Measurements from ENCODE around the gene SARDH. TPM values are rescaled to one million over a fixed set of nuclear protein-coding genes. Genes with fewer than 3 reads are reported as not detected.
"Not testable (repeated sequence)": the region's sequence is repeated elsewhere in the genome, so short reads cannot be mapped to it uniquely, and the experiment has no call there.

Gene SARDH
- total RNA-seq, 1 donor from 2014 or later = 1.1 TPM

DNA sequence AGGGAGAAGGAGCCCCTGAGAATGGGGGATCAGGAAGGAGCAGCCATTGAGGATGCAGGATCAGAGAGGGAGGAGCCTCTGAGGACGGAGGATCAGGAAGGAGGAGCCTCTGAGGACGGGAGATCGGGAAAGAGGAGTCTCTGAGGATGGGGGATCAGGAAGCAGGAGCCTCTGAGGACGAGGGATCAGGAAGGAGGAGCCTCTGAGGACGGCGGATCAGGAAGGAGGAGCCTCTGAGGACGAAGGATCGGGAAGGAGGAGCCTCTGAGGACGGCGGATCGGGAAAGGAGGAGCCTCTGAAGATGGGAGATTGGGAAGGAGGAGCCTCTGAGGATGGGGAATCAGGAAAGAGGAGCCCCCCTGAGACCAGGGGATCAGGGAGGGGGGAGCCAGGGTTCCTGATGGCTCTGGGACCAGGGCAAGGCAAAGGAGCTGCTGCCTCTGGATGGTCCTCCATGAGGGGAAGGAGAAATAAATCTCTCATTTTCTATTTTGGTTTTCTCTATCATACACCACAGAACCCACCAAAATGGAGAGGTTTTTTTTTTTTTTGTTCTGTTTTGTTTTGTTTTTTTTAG, 22.6 kb upstream of the SARDH start:
- intact Hi-C loops (cut with micrococcal nuclease) = no loop called here
- Mint-ChIP-seq H3K36me3 (ENCODE audit: low read depth) (no peaks in the 10 kb centered on the region), H3K27me3 (ENCODE audit: low read depth) (no peaks in the 10 kb centered on the region), H3K4me1 (ENCODE audit: low read depth) (no peaks in the 10 kb centered on the region), H3K9me3 (peaks cover 7% of the 10 kb centered on the region), H3K27ac (no peak overlapping the region), H3K4me3 (ENCODE audit: low read depth) (no peak overlapping the region)
- DNase-seq (ENCODE audit: low spot score) = no peak

GRCh38 chr9:133759946-133760345, 21.8 kb upstream of the SARDH start:
- peaks cover 4% of the 10 kb centered on the region for H3K27me3 Mint-ChIP-seq (ENCODE audit: low read depth)
- no peaks in the 10 kb centered on the region for H3K9me3 Mint-ChIP-seq
- intact Hi-C loops (cut with micrococcal nuclease) = no loop called here
- no peaks in the 10 kb centered on the region for H3K4me1 Mint-ChIP-seq (ENCODE audit: low read depth)
- no peaks in the 10 kb centered on the region for H3K36me3 Mint-ChIP-seq (ENCODE audit: low read depth)
- H3K4me3 Mint-ChIP-seq (ENCODE audit: low read depth) = no peak overlapping the region
- no peak for DNase-seq (ENCODE audit: low spot score)
- H3K27ac Mint-ChIP-seq = no peak overlapping the region

GRCh38 chr9:133759146-133759900, 21.2 kb upstream of the SARDH start:
- DNase-seq (ENCODE audit: low spot score) = no peak
- H3K4me1 Mint-ChIP-seq (ENCODE audit: low read depth) = no peaks in the 10 kb centered on the region
- H3K36me3 Mint-ChIP-seq (ENCODE audit: low read depth) = no peaks in the 10 kb centered on the region
- H3K4me3 Mint-ChIP-seq (ENCODE audit: low read depth) = no peak overlapping the region
- intact Hi-C loops (cut with micrococcal nuclease) = no loop called here
- peaks cover 4% of the 10 kb centered on the region for H3K27me3 Mint-ChIP-seq (ENCODE audit: low read depth)
- no peaks in the 10 kb centered on the region for H3K9me3 Mint-ChIP-seq
- no peak overlapping the region for H3K27ac Mint-ChIP-seq

- DNase-seq (ENCODE audit: low spot score) = no peak
- no peaks in the 10 kb centered on the region for H3K9me3 Mint-ChIP-seq
- intact Hi-C loops (cut with micrococcal nuclease) = no loop called here
- no peak overlapping the region for H3K4me3 Mint-ChIP-seq (ENCODE audit: low read depth)
- peaks cover 4% of the 10 kb centered on the region for H3K27me3 Mint-ChIP-seq (ENCODE audit: low read depth)
- H3K27ac Mint-ChIP-seq = no peak overlapping the region
- no peaks in the 10 kb centered on the region for H3K4me1 Mint-ChIP-seq (ENCODE audit: low read depth)
- no peaks in the 10 kb centered on the region for H3K36me3 Mint-ChIP-seq (ENCODE audit: low read depth)
Observed at GRCh38 chr9:133758228-133758627, 20.1 kb upstream of the SARDH start.

DNA sequence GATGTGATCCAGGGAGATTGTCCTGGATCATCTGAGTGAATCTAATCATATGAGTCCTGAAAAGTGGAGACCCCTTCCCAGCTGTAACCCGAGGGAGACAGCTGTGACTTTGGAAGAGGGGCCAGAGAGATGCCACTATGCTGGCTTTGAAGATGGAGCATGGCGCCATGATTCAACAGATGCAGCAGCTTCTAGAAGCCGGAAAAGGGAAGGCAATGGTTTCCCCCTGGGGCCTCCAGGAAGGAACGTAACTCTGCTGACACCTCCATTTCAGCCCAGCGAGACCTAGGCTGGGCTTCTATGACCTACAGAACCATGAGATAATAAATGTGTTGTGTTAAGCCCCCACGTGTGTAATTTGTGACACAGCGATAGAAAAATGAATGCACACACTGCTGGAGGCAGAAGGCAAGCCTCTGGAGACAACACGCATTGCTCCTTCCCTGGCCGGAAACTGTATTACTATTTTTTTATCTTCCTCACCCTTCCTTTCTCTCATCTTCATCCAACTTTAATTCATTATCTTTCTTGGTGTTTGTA, 16.6 kb upstream of the SARDH start:
- Mint-ChIP-seq H3K4me3 (ENCODE audit: low read depth) (no peak overlapping the region), H3K27me3 (ENCODE audit: low read depth) (peaks cover 11% of the 10 kb centered on the region), H3K36me3 (ENCODE audit: low read depth) (no peaks in the 10 kb centered on the region), H3K4me1 (ENCODE audit: low read depth) (peaks cover 2% of the 10 kb centered on the region), H3K27ac (no peak overlapping the region), H3K9me3 (no peaks in the 10 kb centered on the region)
- no peak for DNase-seq (ENCODE audit: low spot score)
- intact Hi-C loops (cut with micrococcal nuclease) = no loop called here

DNA sequence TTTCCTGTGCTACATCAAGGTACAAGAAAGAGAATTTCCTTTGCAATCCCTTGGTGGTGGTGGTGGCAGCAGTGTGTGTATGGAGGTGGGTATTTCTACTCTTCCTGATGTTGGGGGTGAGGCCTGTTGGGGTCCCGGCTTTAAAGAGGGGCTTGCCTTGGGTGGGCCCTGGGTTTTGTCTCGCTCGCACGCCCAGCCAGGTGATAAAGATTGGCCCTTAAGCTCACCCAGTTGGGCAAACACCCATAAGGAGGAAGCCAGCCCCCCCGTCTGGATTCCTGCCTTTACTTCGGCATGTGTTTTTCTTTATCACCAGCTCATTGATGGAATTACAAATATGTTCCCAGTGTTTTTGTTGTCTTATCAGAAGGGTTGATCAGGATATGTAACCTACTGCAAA, 16.0 kb upstream of the SARDH start:
- peaks cover 14% of the 10 kb centered on the region for H3K27me3 Mint-ChIP-seq (ENCODE audit: low read depth)
- no peak overlapping the region for H3K27ac Mint-ChIP-seq
- no peak for DNase-seq (ENCODE audit: low spot score)
- no peaks in the 10 kb centered on the region for H3K36me3 Mint-ChIP-seq (ENCODE audit: low read depth)
- H3K4me1 Mint-ChIP-seq (ENCODE audit: low read depth) = peaks cover 2% of the 10 kb centered on the region
- intact Hi-C loops (cut with micrococcal nuclease) = no loop called here
- no peaks in the 10 kb centered on the region for H3K9me3 Mint-ChIP-seq
- no peak overlapping the region for H3K4me3 Mint-ChIP-seq (ENCODE audit: low read depth)

GRCh38 chr9:133752739-133753446, 14.7 kb upstream of the SARDH start:
- intact Hi-C loops (cut with micrococcal nuclease) = no loop called here
- DNase-seq (ENCODE audit: low spot score) = no peak
- Mint-ChIP-seq H3K9me3 (no peaks in the 10 kb centered on the region), H3K27ac (no peak overlapping the region), H3K36me3 (ENCODE audit: low read depth) (no peaks in the 10 kb centered on the region), H3K4me1 (ENCODE audit: low read depth) (peaks cover 2% of the 10 kb centered on the region), H3K27me3 (ENCODE audit: low read depth) (peaks cover 20% of the 10 kb centered on the region), H3K4me3 (ENCODE audit: low read depth) (no peak overlapping the region)

GRCh38 chr9:133750982-133751649, 13.0 kb upstream of the SARDH start:
- Mint-ChIP-seq H3K27me3 (ENCODE audit: low read depth) (peaks cover 27% of the 10 kb centered on the region), H3K9me3 (no peaks in the 10 kb centered on the region), H3K36me3 (ENCODE audit: low read depth) (no peaks in the 10 kb centered on the region), H3K4me3 (ENCODE audit: low read depth) (no peak overlapping the region), H3K4me1 (ENCODE audit: low read depth) (peaks cover 2% of the 10 kb centered on the region), H3K27ac (no peak overlapping the region)
- DNase-seq (ENCODE audit: low spot score) = no peak
- intact Hi-C loops (cut with micrococcal nuclease) = no loop called here

DNA sequence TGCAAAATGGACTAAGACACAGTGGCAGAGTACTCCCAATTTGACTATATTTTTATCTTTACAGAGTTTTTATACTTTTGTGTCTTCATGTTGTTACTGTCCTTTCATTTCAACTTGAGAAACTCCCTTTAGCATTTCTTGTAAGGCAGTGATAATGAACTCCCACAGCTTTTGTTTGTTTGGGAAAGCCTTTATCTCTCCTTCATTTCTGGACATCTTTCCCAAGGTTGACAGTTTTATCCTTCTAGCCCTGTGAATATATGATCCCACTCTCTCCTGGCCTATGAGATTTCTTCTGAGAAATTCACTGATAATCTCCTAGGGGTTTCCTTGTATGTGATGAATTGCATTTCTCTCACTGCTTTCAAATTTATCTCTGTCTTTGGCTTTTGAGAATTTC, 9.2 kb upstream of the SARDH start:
- Mint-ChIP-seq H3K27me3 (ENCODE audit: low read depth) (peaks cover 29% of the 10 kb centered on the region), H3K4me1 (ENCODE audit: low read depth) (no peaks in the 10 kb centered on the region), H3K9me3 (no peaks in the 10 kb centered on the region), H3K36me3 (ENCODE audit: low read depth) (no peaks in the 10 kb centered on the region), H3K27ac (no peak overlapping the region), H3K4me3 (ENCODE audit: low read depth) (no peak overlapping the region)
- no peak for DNase-seq (ENCODE audit: low spot score)
- intact Hi-C loops (cut with micrococcal nuclease) = no loop called here

GRCh38 chr9:133744528-133744927, 6.4 kb upstream of the SARDH start:
- H3K36me3 Mint-ChIP-seq (ENCODE audit: low read depth); DNase-seq (ENCODE audit: low spot score); H3K9me3 Mint-ChIP-seq; H3K27ac Mint-ChIP-seq; H3K4me3 Mint-ChIP-seq (ENCODE audit: low read depth); H3K4me1 Mint-ChIP-seq (ENCODE audit: low read depth); intact Hi-C loops (cut with micrococcal nuclease): not testable (repeated sequence)
- H3K27me3 Mint-ChIP-seq (ENCODE audit: low read depth) = peaks cover 22% of the 10 kb centered on the region

- intact Hi-C loops (cut with micrococcal nuclease) = no loop called here
- peak; percentile 64 for DNase-seq (ENCODE audit: low spot score)
- H3K27ac Mint-ChIP-seq = no peak overlapping the region
- peaks cover 2% of the 10 kb centered on the region for H3K4me1 Mint-ChIP-seq (ENCODE audit: low read depth)
- no peaks in the 10 kb centered on the region for H3K9me3 Mint-ChIP-seq
- no peak overlapping the region for H3K4me3 Mint-ChIP-seq (ENCODE audit: low read depth)
- H3K27me3 Mint-ChIP-seq (ENCODE audit: low read depth) = peaks cover 16% of the 10 kb centered on the region
- no peaks in the 10 kb centered on the region for H3K36me3 Mint-ChIP-seq (ENCODE audit: low read depth)
Observed at GRCh38 chr9:133742849-133743444, 4.8 kb upstream of the SARDH start.

- H3K36me3 Mint-ChIP-seq (ENCODE audit: low read depth) = no peaks in the 10 kb centered on the region
- peaks cover 13% of the 10 kb centered on the region for H3K27me3 Mint-ChIP-seq (ENCODE audit: low read depth)
- no peak overlapping the region for H3K4me3 Mint-ChIP-seq (ENCODE audit: low read depth)
- H3K4me1 Mint-ChIP-seq (ENCODE audit: low read depth) = peaks cover 4% of the 10 kb centered on the region
- no peak overlapping the region for H3K27ac Mint-ChIP-seq
- intact Hi-C loops (cut with micrococcal nuclease) = no loop called here
- no peaks in the 10 kb centered on the region for H3K9me3 Mint-ChIP-seq
- DNase-seq (ENCODE audit: low spot score) = no peak
Observed at GRCh38 chr9:133742251-133742650, 4.1 kb upstream of the SARDH start.

Data from activated T-helper 2 cell treated with anti-CD3 and anti-CD28 coated beads, Interferon-gamma antibody, Interleukin-2, Interleukin-4, amounts not matched to agents 10 μg/mL and 5 μg/mL and 100 μg/mL, durations not matched to agents 14 hours and 24 hours and 36 hours (primary cell).